HG03460 (cell line): ENCODE data around the gene TAS2R31.
"Not testable (repeated sequence)": the region's sequence is repeated elsewhere in the genome, so short reads cannot be mapped to it uniquely, and the experiment has no call there.

ENCODE experiments used
- ATAC-seq: cut with Tn5 transposase; IDR thresholded peaks from one replicate; pipeline ENCODE4 v1.9.1; 2021; ENCODE audit not compliant: unreplicated experiment

Gene TAS2R31

GRCh38 chr12:11031307-11031706 lies at the start of gene TAS2R31:
TSS of gene TAS2R31 (minus strand) at chr12:11031407. CDS start at chr12:11031335, 72 bp downstream.
- ATAC-seq, result no peak

- no peak for ATAC-seq
Observed at GRCh38 chr12:11078246-11078645, 47.0 kb upstream of the TAS2R31 start.

- no peak for ATAC-seq
Observed at GRCh38 chr12:11075642-11076041, 44.4 kb upstream of the TAS2R31 start.

GRCh38 chr12:11071414-11071813 lies 40.2 kb upstream of the TAS2R31 start:
- no peak for ATAC-seq

GRCh38 chr12:11070999-11071398 lies 39.8 kb upstream of the TAS2R31 start:
- no peak for ATAC-seq

- ATAC-seq, result no peak
Observed at GRCh38 chr12:11069854-11070365, 38.7 kb upstream of the TAS2R31 start.

GRCh38 chr12:11067514-11067913 lies 36.3 kb upstream of the TAS2R31 start:
- ATAC-seq, result no peak

GRCh38 chr12:11062194-11062593 lies 31.0 kb upstream of the TAS2R31 start, which contains the start of gene TAS2R46:
TSS of gene TAS2R46 (minus strand) at chr12:11062294. CDS start at chr12:11062294, 0 bp downstream.
- ATAC-seq, result not testable (repeated sequence)

- no peak for ATAC-seq
Observed at GRCh38 chr12:11059784-11060183, 28.6 kb upstream of the TAS2R31 start.

- no peak for ATAC-seq
Observed at GRCh38 chr12:11059041-11059440, 27.8 kb upstream of the TAS2R31 start.

- no peak for ATAC-seq
Observed at GRCh38 chr12:11055306-11055705, 24.1 kb upstream of the TAS2R31 start.

- ATAC-seq, result not testable (repeated sequence)
Observed at GRCh38 chr12:11049806-11050531, 18.8 kb upstream of the TAS2R31 start.

- not testable (repeated sequence) for ATAC-seq
Observed at GRCh38 chr12:11041366-11041765, 10.2 kb upstream of the TAS2R31 start.

GRCh38 chr12:11040162-11040561 lies 9.0 kb upstream of the TAS2R31 start:
- no peak for ATAC-seq

- no peak for ATAC-seq
Observed at GRCh38 chr12:11039171-11039570, 8.0 kb upstream of the TAS2R31 start.

- ATAC-seq, result not testable (repeated sequence)
Observed at GRCh38 chr12:11033959-11034358, 2.8 kb upstream of the TAS2R31 start.

- ATAC-seq, result no peak
Observed at GRCh38 chr12:11026118-11026517, 5.1 kb downstream of the TAS2R31 start.

- no peak for ATAC-seq
Observed at GRCh38 chr12:11023387-11023786, 7.8 kb downstream of the TAS2R31 start.

GRCh38 chr12:11022520-11022919 lies 8.7 kb downstream of the TAS2R31 start, which contains the start of gene TAS2R19:
TSS of gene TAS2R19 (minus strand) at chr12:11022620. CDS start at chr12:11022571, 49 bp downstream.
- no peak for ATAC-seq

- no peak for ATAC-seq
Observed at GRCh38 chr12:11016937-11017336, 14.3 kb downstream of the TAS2R31 start.

GRCh38 chr12:11015775-11016430 lies 15.3 kb downstream of the TAS2R31 start:
- ATAC-seq, result no peak

GRCh38 chr12:11014234-11014633 lies 17.0 kb downstream of the TAS2R31 start:
- ATAC-seq, result no peak
